Caco-2 (cell line): ENCODE data around the gene CACNA1G. TPM values are rescaled to one million over a fixed set of nuclear protein-coding genes. Genes with fewer than 3 reads are reported as not detected.

Experiments used
- BruUV-seq: library from RNA; stranded (reverse); fragments of 400-500 nt; replicated peaks from 2 replicates; lab custom pipeline; 2021; lab: Mats Ljungman, UMichigan
- CTCF ChIA-PET: fragments of 300-600 bp; sonication (Branson Sonifier 250); formaldehyde crosslinking; loops from one replicate; lab custom pipeline; 2022; ENCODE audit warnings: antibody characterized with exemption; lab: Charles Lee
- POLR2A ChIA-PET: fragments of 300-600 bp; sonication (Branson Sonifier 250); formaldehyde crosslinking; loops from one replicate; lab custom pipeline; 2022; ENCODE audit warnings: antibody characterized with exemption; lab: Charles Lee
- DNase-seq, 2 experiments: peaks; one replicate each; pipeline versions ENCODE4 v3.0.0 to v3.0.0-alpha.2; 2020 to 2022
- H3K27me3 ChIP-seq: replicated peaks from 2 replicates; pipeline ENCODE4 v1.6.0; 2011; ENCODE audit warnings: low read length; ENCODE audit not compliant: control insufficient read depth, insufficient read depth
- H3K36me3 ChIP-seq: 2 replicates; pipeline ENCODE4 v1.5.1; 2011; ENCODE audit warnings: low read length; ENCODE audit not compliant: control insufficient read depth, insufficient read depth
- H3K4me1 ChIP-seq: fragments of 250-450 bp; sonication (Bioruptor Pico); 2 replicates; pipeline ENCODE4 v1.5.1; 2020; ENCODE audit warnings: mild to moderate bottlenecking
- H3K4me3 ChIP-seq: 2 replicates; pipeline ENCODE4 v1.5.1; 2011; ENCODE audit warnings: low read depth, mild to moderate bottlenecking, control low read depth, low read length
- H3K9me3 ChIP-seq: fragments of 250-450 bp; sonication (Bioruptor Pico); 2 replicates; pipeline ENCODE4 v1.5.1; 2020; ENCODE audit warnings: mild to moderate bottlenecking, moderate library complexity
- H3K27ac Mint-ChIP-seq: one replicate; pipeline ENCODE4 v1.8.0; 2022; ENCODE audit warnings: mixed read lengths; ENCODE audit not compliant: unreplicated experiment
- H3K27me3 Mint-ChIP-seq: one replicate; pipeline ENCODE4 v1.8.0; 2022; ENCODE audit warnings: mixed read lengths; ENCODE audit not compliant: insufficient read depth, unreplicated experiment
- H3K36me3 Mint-ChIP-seq: one replicate; pipeline ENCODE4 v1.8.0; 2022; ENCODE audit warnings: mild to moderate bottlenecking, mixed read lengths; ENCODE audit not compliant: insufficient read depth, unreplicated experiment
- H3K4me1 Mint-ChIP-seq: one replicate; pipeline ENCODE4 v1.8.0; 2022; ENCODE audit warnings: low read depth, mixed read lengths; ENCODE audit not compliant: unreplicated experiment
- H3K4me3 Mint-ChIP-seq: one replicate; pipeline ENCODE4 v1.8.0; 2022; ENCODE audit warnings: mild to moderate bottlenecking, moderate library complexity, mixed read lengths; ENCODE audit not compliant: unreplicated experiment
- H3K9me3 Mint-ChIP-seq: one replicate; pipeline ENCODE4 v1.8.0; 2022; ENCODE audit warnings: mixed read lengths; ENCODE audit not compliant: unreplicated experiment
- intact Hi-C: fragments of 100-400 bp; cut with micrococcal nuclease; formaldehyde crosslinking; loops from one replicate; pipeline ENCODE4 v1.10.0; 2022; ENCODE audit not compliant: unreplicated experiment
- total RNA-seq: library from RNA; stranded (reverse); gene quantifications from 2 replicates; pipeline ENCODE4 v1.2.3, GENCODE V29; 2022
- TF ChIP-seq, protein P1 (sequence below), 2 experiments: fragments of 200-600 bp in 1 of 2; IDR thresholded peaks; 1 replicate in 1 of 2; 2 replicates in 1 of 2; pipeline versions ENCODE4 v1.5.1 to v1.8.0; 2011 to 2022; ENCODE audit warnings: antibody characterized with exemption in 1 of 2, control low read depth in 1 of 2, inconsistent platforms in 1 of 2, low read depth in 1 of 2, low read length in 1 of 2, mild to moderate bottlenecking in 1 of 2, moderate library complexity in 1 of 2; ENCODE audit not compliant: insufficient read depth in 1 of 2, severe bottlenecking in 1 of 2, unreplicated experiment in 1 of 2

Gene CACNA1G
- total RNA-seq, 1 experiment from 2014 or later: 1.4 TPM

DNA sequence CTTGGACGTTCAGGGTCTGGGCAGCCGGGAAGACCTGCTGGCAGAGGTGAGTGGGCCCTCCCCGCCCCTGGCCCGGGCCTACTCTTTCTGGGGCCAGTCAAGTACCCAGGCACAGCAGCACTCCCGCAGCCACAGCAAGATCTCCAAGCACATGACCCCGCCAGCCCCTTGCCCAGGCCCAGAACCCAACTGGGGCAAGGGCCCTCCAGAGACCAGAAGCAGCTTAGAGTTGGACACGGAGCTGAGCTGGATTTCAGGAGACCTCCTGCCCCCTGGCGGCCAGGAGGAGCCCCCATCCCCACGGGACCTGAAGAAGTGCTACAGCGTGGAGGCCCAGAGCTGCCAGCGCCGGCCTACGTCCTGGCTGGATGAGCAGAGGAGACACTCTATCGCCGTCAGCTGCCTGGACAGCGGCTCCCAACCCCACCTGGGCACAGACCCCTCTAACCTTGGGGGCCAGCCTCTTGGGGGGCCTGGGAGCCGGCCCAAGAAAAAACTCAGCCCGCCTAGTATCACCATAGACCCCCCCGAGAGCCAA lies 65.6 kb downstream of the CACNA1G start:
- TF ChIP-seq, protein P1, sequence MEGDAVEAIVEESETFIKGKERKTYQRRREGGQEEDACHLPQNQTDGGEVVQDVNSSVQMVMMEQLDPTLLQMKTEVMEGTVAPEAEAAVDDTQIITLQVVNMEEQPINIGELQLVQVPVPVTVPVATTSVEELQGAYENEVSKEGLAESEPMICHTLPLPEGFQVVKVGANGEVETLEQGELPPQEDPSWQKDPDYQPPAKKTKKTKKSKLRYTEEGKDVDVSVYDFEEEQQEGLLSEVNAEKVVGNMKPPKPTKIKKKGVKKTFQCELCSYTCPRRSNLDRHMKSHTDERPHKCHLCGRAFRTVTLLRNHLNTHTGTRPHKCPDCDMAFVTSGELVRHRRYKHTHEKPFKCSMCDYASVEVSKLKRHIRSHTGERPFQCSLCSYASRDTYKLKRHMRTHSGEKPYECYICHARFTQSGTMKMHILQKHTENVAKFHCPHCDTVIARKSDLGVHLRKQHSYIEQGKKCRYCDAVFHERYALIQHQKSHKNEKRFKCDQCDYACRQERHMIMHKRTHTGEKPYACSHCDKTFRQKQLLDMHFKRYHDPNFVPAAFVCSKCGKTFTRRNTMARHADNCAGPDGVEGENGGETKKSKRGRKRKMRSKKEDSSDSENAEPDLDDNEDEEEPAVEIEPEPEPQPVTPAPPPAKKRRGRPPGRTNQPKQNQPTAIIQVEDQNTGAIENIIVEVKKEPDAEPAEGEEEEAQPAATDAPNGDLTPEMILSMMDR (IDR thresholded peaks at IDR 0.05; ENCODE audit: insufficient read depth in 1 of 2, low read depth in 1 of 2, low read length in 1 of 2, severe bottlenecking in 1 of 2, unreplicated experiment in 1 of 2): peak; percentile 99
- H3K4me3 Mint-ChIP-seq: no peak overlapping the region
- no peaks in the 10 kb centered on the region for H3K27me3 ChIP-seq
- BruUV-seq: no TSS peak
- DNase-seq: peak; percentile 92 to 94
- POLR2A ChIA-PET: interaction anchor here (0.5 to 1.1 kb wide), 6 partner anchors 12 to 114 kb away, joined by 3 to 10 read pairs (median 6); no protein-coding TSS in a partner anchor
- peaks cover 37% of the 10 kb centered on the region for H3K4me1 ChIP-seq
- intact Hi-C loops: loop anchor here (1.0 to 2.0 kb wide), 3 partner anchors 65 to 144 kb away; partner anchors contain the start of gene CACNA1G
- H3K27ac Mint-ChIP-seq: peak overlapping the region; percentile 0
- CTCF ChIA-PET: interaction anchor here (0.5 to 10.6 kb wide), 42 partner anchors 8 to 339 kb away, joined by 3 to 272 read pairs (median 6); partner anchors contain the start of genes CACNA1G, LRRC59 and SPATA20
- H3K4me1 Mint-ChIP-seq: peaks cover 29% of the 10 kb centered on the region
- peaks cover 5% of the 10 kb centered on the region for H3K36me3 Mint-ChIP-seq
- H3K4me3 ChIP-seq: no peak overlapping the region
- no peaks in the 10 kb centered on the region for H3K36me3 ChIP-seq
- H3K9me3 ChIP-seq: no peaks in the 10 kb centered on the region
- H3K9me3 Mint-ChIP-seq: no peaks in the 10 kb centered on the region
- no peaks in the 10 kb centered on the region for H3K27me3 Mint-ChIP-seq

DNA sequence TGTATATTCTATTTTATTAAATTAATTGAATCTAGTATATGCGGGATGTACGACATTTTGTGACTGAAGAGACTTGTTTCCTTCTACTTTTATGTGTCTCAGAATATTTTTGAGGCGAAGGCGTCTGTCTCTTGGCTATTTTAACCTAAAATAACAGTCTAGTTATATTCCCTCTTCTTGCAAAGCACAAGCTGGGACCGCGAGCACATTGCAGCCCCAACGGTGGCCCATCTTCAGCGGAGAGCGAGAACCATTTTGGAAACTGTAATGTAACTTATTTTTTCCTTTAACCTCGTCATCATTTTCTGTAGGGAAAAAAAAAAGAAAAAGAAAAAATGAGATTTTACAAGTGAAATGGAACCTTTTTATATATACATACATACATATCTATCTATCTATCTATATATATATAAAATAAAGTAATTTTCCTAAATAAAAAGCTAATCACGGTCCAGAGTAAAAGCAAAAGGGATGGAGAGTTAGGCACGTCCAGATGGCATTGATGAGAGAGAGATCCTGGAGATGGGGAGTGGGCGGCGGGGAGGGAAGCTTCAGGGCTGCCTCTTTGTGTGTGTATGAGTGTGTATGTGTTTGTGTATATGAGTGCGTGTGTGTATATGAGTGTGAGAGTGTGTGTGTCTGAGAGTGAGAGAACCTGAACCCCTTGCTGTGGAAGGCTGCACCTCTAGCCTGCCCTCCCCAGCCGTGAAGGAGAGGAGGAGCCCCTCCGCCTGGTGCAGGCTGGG lies 66.7 kb downstream of the CACNA1G start:
- BruUV-seq: no TSS peak
- CTCF ChIA-PET: interaction anchor here (0.5 to 10.6 kb wide), 35 partner anchors 10 to 1178 kb away, joined by 3 to 272 read pairs (median 5); partner anchors contain the start of genes CACNA1G, EPN3 and SPATA20
- POLR2A ChIA-PET: interaction anchor here (0.9 to 2.1 kb wide), 8 partner anchors 10 to 148 kb away, joined by 3 to 20 read pairs (median 6); partner anchors contain the start of gene CACNA1G
- Mint-ChIP-seq H3K9me3 (no peaks in the 10 kb centered on the region), H3K27me3 (no peaks in the 10 kb centered on the region), H3K27ac (peak overlapping the region; percentile 76), H3K4me3 (peak overlapping the region; percentile 80), H3K4me1 (peaks cover 37% of the 10 kb centered on the region), H3K36me3 (peaks cover 5% of the 10 kb centered on the region)
- Histone ChIP-seq H3K36me3 (no peaks in the 10 kb centered on the region), H3K4me1 (peaks cover 37% of the 10 kb centered on the region), H3K27me3 (no peaks in the 10 kb centered on the region), H3K9me3 (no peaks in the 10 kb centered on the region), H3K4me3 (peak overlapping the region; percentile 20)
- TF ChIP-seq, protein P1 (IDR thresholded peaks at IDR 0.05; ENCODE audit: insufficient read depth in 1 of 2, low read depth in 1 of 2, low read length in 1 of 2, severe bottlenecking in 1 of 2, unreplicated experiment in 1 of 2): no peak
- no peak for DNase-seq
- intact Hi-C loops: loop anchor here (2.0 kb wide), 1 partner anchor 66 kb away; the partner anchor contains the start of gene CACNA1G
